Loucy (cell line): Measurements from ENCODE around the gene WNT9A.

Source experiments
- EZH2phosphoT487 ChIP-seq: fragments of 200-600 bp; IDR thresholded peaks from 2 replicates; pipeline ENCODE4 v1.6.1; 2018; ENCODE audit warnings: antibody characterized with exemption, mild to moderate bottlenecking, moderate library complexity, borderline replicate concordance
- TF ChIP-seq, protein P1 (sequence below): fragments of 200-600 bp; sonication (generic); conservative IDR thresholded peaks from 2 replicates; pipeline ENCODE4 v1.5.1; 2014; ENCODE audit warnings: mild to moderate bottlenecking, antibody characterized with exemption, low read length

DNA sequence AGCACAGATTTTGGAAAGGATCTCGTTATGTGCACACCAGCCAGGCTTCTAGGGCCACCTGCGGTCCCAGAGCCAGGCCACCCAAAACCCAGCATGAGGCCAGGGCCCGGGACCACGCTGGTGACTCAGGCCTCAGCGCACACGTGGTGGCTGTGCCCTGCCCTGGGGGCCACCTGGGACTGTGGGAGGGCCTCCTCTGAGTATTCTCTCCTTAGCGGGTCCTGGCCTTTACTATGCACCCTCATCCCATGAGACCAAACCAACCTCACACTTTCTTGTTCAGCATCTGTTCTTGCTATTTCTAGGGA is 9.9 kb downstream of the WNT9A start:
- TF ChIP-seq, protein P1, sequence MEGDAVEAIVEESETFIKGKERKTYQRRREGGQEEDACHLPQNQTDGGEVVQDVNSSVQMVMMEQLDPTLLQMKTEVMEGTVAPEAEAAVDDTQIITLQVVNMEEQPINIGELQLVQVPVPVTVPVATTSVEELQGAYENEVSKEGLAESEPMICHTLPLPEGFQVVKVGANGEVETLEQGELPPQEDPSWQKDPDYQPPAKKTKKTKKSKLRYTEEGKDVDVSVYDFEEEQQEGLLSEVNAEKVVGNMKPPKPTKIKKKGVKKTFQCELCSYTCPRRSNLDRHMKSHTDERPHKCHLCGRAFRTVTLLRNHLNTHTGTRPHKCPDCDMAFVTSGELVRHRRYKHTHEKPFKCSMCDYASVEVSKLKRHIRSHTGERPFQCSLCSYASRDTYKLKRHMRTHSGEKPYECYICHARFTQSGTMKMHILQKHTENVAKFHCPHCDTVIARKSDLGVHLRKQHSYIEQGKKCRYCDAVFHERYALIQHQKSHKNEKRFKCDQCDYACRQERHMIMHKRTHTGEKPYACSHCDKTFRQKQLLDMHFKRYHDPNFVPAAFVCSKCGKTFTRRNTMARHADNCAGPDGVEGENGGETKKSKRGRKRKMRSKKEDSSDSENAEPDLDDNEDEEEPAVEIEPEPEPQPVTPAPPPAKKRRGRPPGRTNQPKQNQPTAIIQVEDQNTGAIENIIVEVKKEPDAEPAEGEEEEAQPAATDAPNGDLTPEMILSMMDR = no peak
- TF ChIP-seq EZH2phosphoT487 = no peak
